Activated T-cell treated with anti-CD3 and anti-CD28 coated beads for 24 hours (primary cell): ENCODE results near the gene PPP2R2D.

Experiments used
- DNase-seq: peaks from one replicate; pipeline ENCODE4 v3.0.0-alpha.2; 2020; ENCODE audit warnings: low read depth

The PPP2R2D gene

GRCh38 chr10:131929122-131929845 is 28.5 kb downstream of the PPP2R2D start:
- DNase-seq, result no peak

- DNase-seq, result no peak
Observed at GRCh38 chr10:131930150-131930549, 29.3 kb downstream of the PPP2R2D start.

- no peak for DNase-seq
Observed at GRCh38 chr10:131930586-131931330, 29.9 kb downstream of the PPP2R2D start.

GRCh38 chr10:131931981-131932380 is 31.2 kb downstream of the PPP2R2D start:
- DNase-seq, result no peak

GRCh38 chr10:131933016-131933695 is 32.3 kb downstream of the PPP2R2D start:
- no peak for DNase-seq

GRCh38 chr10:131933696-131934086 is 32.9 kb downstream of the PPP2R2D start:
- DNase-seq, result no peak

GRCh38 chr10:131934769-131935168 is 34.0 kb downstream of the PPP2R2D start:
- DNase-seq, result no peak

GRCh38 chr10:131935260-131935659 is 34.5 kb downstream of the PPP2R2D start:
- no peak for DNase-seq

GRCh38 chr10:131936294-131936693 is 35.5 kb downstream of the PPP2R2D start:
- no peak for DNase-seq

GRCh38 chr10:131936736-131937135 is 35.9 kb downstream of the PPP2R2D start:
- no peak for DNase-seq

- no peak for DNase-seq
Observed at GRCh38 chr10:131937836-131938235, 37.0 kb downstream of the PPP2R2D start.

GRCh38 chr10:131938681-131939080 is 37.9 kb downstream of the PPP2R2D start:
- no peak for DNase-seq

GRCh38 chr10:131942455-131942854 is 41.6 kb downstream of the PPP2R2D start:
- no peak for DNase-seq

- no peak for DNase-seq
Observed at GRCh38 chr10:131943021-131943814, 42.4 kb downstream of the PPP2R2D start.

- no peak for DNase-seq
Observed at GRCh38 chr10:131944412-131944811, 43.6 kb downstream of the PPP2R2D start.

- DNase-seq, result no peak
Observed at GRCh38 chr10:131944976-131945695, 44.3 kb downstream of the PPP2R2D start.

- DNase-seq, result no peak
Observed at GRCh38 chr10:131946321-131946751, 45.5 kb downstream of the PPP2R2D start.

GRCh38 chr10:131946880-131947279 is 46.1 kb downstream of the PPP2R2D start:
- DNase-seq, result no peak

- DNase-seq, result no peak
Observed at GRCh38 chr10:131947631-131948347, 47.0 kb downstream of the PPP2R2D start.

- DNase-seq, result no peak
Observed at GRCh38 chr10:131948501-131948900, 47.7 kb downstream of the PPP2R2D start.
